Erythroblast (primary cell): ENCODE data around the gene H2AZ2.

Experiments used
- DNase-seq, 2 experiments: peaks; one replicate each; lab custom pipeline; 2025; lab: John Stamatoyannopoulos, UW
- GATA1 ChIP-seq: IDR thresholded peaks from 2 replicates; pipeline ENCODE4 v1.6.1; 2011; ENCODE audit warnings: low read depth, mild to moderate bottlenecking, control low read depth, low read length, moderate library complexity
- POLR2A ChIP-seq: IDR thresholded peaks from 2 replicates; pipeline ENCODE4 v1.6.1; 2011; ENCODE audit warnings: mild to moderate bottlenecking, low read length

The H2AZ2 gene

DNA sequence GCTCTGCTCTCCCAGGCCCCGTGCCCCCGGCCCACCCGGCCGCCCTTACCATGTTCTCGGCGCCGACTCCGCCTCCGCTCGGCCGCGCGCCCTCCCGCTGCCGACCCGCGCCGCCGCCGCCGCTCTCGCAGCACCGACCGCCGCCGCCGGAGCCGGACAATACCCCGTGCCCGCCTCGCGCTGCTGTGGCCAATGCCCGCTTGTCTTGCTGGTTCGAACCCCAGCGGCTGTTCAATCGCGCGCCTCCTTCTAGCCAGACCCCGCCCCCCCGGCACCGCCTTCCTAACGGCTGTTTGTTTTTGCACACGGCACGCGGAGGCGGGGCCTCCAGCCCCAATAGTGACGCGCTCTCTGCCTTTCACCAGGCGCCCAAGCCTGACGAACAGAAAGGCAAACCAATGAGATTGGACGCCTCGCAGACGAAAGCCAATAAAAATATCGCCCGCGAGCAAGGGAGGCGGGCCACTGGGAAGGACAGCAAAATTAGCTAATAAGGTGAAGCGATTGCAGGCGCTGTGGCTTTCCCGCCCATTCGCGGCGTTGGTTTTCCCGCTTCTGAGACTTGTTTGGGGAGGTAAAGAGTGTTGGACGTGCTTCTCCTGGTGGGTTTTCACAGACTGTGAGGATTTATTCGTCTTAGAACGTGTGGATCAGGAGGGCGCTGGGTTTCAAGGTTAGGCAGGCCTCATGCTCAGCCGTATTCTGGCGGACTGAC is at the start of gene H2AZ2:
Gene H2AZ2 (minus strand): TSS at position 168 of the 715 bp plus-strand sequence. CDS start 116 bp downstream, at position 52.
- peak; percentile 100 for DNase-seq
- no peak for TF ChIP-seq GATA1
- peak; percentile 98 for TF ChIP-seq POLR2A

DNA sequence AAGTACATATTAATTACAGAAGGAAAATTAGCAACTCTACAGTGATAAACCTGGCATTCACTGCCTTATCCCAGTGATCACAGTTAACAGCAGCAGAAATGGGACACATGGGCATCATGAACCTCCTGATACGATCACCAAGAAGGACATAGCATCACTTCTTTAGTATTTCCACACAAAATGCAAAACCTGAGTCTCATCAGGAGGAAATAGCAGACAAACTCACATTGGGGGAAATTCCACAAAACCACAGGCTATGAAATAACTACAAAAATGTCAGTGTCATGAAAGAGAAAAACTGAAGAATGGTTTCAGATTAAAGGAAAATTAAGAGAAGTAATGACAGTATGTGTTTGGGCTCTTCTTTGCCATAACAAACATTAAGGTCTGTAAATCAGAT is 49.4 kb upstream of the H2AZ2 start:
- no peak for DNase-seq
- TF ChIP-seq GATA1 (no peak), POLR2A (no peak)

DNA sequence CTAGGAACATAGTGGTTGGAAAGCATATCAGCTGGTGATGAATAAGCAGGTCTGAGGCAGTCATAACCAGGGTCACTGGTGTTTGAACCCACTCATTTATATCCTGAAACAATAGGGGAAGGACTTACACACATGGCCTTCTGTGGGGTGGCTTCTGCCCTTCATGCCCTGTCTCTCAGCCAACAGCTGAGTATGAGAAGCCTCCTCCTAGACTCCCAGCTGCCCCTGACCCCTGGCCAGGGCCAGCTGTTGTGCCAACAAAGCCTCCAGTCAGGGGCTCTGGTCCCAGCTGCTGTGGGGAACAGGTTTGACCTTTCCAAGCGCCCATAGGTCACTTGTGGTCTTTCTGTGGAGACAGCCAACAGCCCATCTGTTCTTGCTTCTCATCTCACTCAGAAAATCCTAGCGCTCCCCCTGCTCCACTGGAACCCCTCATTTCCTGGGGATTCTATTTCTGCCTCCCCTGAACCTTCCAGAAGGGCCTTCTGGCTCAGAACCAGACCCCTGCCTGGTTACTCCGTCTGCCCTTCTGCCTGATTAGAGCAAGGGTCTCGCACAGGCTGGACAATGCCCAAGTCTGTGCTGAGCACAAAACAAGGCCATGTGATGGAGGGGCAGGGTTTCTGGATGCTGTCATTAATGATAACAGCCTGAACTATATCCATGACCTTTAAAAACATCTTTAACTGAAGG is 47.1 kb upstream of the H2AZ2 start:
- TF ChIP-seq POLR2A = no peak
- TF ChIP-seq GATA1 = no peak
- DNase-seq = no peak

DNA sequence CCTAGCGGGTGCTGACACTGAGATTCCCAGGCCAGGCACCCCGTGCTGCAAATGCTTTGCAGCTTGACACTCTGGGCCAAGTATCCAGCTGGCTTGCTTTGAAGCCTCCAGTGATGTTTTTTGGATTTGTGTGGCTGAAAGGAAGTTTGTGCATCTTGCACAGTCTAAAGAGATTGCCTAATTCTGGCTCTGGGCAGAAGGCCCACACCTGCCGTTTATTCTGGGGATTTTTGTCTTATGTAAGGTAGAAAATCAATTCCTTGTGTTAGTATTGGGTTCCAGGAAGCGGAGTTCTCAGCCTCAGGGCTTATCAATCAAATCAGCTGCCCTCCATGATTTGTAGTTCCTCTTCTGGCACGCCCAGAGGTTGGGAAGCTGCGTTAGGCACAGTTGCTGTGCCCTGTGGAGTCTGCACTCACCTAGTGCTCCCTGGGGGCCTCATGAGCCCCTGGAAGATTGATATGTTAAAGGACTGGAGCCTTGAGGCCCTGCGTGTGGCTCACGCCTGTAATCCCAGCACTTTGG is 45.9 kb upstream of the H2AZ2 start:
- no peak for DNase-seq
- TF ChIP-seq GATA1 (no peak), POLR2A (no peak)

DNA sequence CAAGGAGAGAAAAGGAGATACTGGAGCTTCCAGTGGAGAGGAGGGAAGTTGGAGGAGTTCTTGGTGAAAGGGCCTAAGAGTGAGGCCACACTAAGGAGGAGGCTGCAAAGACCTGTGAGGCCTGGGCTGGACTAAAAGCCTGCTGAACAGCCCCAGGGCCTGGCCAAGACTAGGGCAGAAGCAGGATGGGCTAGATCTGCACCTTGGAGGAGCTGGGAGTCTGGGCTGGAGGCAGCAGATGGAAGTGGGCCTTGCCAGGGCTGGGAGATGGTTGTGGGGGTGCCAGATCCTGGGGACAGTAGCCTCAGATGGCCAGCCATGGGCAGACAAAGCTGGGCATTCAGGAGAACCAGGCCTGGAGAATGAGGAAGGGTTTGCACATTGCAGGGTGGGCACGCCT is 43.9 kb upstream of the H2AZ2 start:
- no peak for TF ChIP-seq GATA1
- TF ChIP-seq POLR2A = no peak
- DNase-seq = no peak

DNA sequence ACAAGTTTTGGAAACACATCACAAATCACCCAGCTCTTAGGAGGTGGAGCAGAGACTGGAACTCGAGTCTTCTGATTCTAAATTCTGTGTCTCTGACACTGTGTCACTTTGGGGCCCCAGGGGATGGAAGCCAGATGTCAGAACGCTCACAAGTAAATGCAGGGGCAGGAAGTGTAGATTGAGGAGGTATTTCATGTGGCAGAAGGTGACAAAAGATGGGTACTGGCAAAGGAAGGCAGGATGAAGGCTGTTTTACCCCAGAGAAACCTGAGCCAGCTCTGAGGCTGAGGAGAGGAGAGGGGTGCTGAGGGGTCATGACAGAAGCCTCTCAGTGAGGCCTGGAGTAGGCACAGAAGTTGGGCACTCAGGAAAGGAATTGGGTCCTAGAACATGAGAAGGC is 43.5 kb upstream of the H2AZ2 start:
- DNase-seq = no peak
- TF ChIP-seq GATA1 (no peak), POLR2A (no peak)

DNA sequence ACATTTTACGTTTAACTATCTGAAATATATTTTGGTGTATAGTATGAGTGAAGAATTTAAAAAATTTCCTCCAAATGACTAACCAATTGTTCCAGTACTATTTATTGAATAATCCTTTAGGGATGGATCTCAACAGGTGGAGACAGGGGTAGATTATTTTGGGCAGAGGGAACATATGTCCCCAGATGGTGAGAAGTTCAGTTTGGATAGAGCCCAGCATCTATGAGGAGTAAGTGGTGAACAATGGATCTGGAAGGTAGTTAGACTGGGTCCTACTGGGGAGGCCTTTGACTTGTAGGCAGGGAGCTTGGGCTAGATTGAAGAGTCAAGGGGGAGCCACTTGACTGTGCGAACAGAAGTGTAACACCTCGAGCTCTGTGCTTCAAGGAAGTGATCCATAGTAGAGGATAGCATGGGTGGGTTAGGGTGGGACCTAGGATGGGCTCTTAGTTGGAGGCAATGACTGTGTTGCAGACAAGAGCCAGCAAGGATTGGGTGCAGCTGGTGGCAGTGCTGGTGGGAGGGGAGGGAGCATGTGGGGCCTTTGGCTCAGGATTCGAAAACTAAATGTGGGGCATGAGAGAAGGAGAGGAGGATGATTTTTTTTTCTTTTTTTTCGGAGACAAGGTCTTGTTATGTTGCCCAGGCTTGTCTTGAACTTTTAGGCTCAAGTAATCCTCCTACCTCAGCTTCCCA is 41.3 kb upstream of the H2AZ2 start:
- no peak for DNase-seq
- TF ChIP-seq GATA1 (no peak), POLR2A (no peak)

DNA sequence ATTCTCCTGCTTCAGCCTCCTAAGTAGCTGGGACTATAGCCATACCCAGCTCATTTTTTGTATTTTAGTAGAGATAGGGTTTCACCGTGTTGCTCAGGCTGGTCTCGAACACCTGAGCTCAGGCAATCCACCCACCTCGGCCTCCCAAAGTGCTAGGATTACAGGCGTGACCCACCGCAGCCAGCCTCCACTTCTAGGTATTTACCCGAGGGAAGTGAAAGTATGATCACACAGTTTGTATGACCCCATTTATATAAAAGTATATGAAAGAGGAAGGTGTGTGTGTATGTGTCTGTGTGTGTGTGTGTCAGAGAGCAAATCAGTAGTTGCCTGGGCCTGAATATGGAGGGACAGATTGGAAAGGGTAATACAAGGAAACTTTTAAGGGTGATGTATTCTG is 39.4 kb upstream of the H2AZ2 start:
- DNase-seq = no peak
- TF ChIP-seq POLR2A (no peak), GATA1 (no peak)

DNA sequence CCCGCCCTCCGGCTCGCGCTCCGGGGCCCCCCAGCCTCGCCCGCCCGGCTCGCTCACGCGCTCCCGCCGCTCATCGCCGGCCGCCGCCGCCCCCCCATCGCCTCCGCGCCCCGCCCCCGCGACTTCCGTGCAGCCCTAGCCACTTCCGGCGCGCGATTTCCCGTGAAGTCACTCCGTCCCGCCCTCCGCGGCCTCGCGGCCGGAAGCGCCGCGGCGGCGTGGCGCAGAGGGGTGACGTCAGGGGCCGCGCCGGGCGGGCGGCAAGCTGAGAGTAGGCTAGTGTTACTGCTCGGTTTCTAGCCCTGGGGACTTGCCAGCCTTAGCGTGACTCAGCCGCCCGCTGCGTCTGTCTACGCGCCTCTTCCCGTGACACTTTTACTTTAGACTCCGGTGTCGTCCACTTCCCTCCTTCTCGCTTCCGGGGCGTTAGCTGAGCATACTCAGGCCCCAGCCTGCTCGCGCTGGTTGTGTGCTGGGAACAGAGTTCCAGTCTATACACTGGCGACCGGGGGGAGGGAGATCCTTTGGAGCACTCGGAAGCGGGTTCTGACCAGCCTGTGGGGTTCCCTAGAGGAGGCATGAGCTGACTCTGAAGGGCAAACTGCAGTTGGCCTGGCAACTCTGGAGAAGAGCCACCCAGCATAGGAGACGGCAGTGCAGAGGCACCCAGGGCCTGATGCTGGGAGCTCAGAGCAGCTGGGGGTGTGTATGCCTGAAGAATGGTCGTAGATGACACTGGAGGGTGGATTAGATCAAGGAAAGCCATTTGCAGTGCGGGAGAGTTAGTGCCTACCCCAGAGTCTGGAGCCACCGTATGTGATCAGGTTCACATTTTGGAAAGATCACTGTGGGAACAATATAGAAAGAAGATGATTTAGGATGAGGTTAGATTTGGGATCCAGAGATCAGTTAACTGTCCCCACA is 37.8 kb upstream of the H2AZ2 start, which contains the start of gene PURB:
Gene PURB (minus strand): TSS at position 137 of the 924 bp plus-strand sequence. CDS start 182 bp downstream, outside the sequence.
- peak; percentile 98 to 99 for DNase-seq
- TF ChIP-seq GATA1 (no peak), POLR2A (peak; percentile 99)

DNA sequence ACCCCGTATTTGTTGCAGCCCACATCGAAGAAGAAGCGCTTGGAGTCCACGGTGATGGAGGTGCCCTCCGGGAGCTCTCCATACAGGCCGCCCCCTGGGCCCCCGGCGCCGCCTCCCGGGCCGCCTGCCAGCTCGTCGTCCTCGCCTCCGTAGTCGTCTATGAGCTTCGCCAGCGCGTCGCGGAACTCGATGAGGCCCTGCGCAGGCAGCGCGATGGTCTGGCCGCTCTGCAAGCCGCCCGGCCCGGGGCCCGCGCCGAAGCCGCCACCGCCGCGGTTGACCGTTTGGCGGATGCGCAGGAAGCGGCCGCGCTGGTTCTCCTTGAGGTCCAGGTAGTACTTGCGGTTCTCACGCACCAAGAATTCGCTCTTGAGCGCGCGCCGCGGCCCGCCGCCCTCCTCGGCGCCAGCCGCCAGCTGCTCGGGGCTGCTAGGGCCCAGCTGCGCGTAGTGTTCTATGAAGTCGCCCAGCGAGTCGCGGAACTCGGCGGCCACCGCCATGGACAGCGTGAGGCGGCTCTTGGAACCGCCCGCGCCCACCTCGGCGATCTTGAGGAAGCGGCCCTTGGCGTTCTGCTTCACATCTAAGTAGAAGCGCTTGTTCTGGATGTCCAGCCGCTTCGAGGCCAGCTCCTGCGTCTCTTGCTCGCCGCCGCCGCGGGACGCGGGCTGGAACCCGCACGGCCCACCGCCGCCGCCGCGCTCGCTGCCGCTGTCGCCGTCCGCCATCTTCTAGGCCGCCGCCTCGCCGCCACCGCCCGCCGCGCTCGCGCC is 36.9 kb upstream of the H2AZ2 start:
- TF ChIP-seq GATA1 = no peak
- TF ChIP-seq POLR2A = no peak
- DNase-seq = peak; percentile 90 to 92

DNA sequence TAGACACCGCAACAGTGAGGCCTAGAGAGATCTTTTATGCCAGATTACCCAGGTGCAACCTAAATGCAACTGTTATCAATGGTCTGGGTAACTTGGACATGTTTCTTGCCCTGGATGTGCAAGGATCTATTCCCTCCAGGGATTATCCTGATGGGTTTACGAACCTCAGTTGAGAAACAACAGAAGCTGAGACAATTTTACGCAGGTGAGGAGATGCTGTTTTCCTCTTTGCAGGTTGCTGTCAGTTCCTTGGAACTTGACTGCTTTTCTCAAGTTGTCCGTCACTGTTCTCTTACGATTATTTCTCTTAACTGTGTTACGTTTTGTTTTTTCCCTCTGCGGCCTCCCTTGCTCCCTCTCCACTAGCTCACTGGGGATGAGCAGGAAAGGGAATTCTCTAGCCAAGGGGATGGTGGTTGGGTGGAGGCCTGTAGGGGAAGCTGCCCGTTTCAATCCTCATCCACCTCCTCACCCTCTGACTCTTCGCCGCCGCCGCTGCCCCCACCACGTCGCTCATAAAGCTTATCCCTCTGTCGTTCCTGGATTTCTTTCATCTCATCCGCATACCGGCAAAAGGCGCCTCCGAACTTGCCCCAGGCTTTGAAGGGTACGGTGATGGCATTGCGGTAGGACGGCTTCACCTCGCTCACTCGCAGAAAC is 36.2 kb upstream of the H2AZ2 start:
- TF ChIP-seq GATA1 = no peak
- TF ChIP-seq POLR2A = no peak
- peak in 1 of 2 experiments; percentile 42 for DNase-seq

DNA sequence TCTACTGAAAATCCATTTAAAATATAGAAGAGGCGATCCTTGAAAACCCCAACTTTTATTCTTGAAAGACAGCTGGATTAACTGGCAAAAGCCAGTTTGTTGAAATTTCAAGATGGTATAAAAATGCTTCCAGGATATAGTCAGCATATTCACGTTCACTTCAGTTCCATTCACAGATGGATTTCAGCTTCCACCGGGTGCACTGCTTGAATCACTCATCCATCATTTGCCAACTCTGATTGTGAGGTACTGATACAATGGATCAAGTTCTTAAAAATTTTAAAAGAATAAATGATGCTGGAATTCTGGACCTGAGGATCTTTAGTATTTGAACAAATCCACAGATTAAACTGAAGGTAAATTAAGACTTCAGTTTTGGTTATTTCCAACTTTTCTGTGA is 35.0 kb upstream of the H2AZ2 start:
- DNase-seq = no peak
- TF ChIP-seq GATA1 (no peak), POLR2A (no peak)
